H1 (cell line): Measurements from ENCODE around the gene AOPEP. TPM values are rescaled to one million over a fixed set of nuclear protein-coding genes. Genes with fewer than 3 reads are reported as not detected.

Experiments used
- CTCF ChIA-PET: fragments of 300-600 bp; sonication (Branson Sonifier 250); formaldehyde crosslinking; loops from one replicate; lab custom pipeline; 2021; ENCODE audit not compliant: partially characterized antibody; lab: Charles Lee
- POLR2A ChIA-PET: fragments of 300-600 bp; sonication (Branson Sonifier 250); formaldehyde crosslinking; loops from one replicate; lab custom pipeline; 2021; ENCODE audit warnings: inconsistent platforms; ENCODE audit not compliant: partially characterized antibody; lab: Charles Lee
- DNase-seq, 2 experiments: peaks; one replicate each; pipeline versions ENCODE4 v3.0.0 to v3.0.0-alpha.2; 2010 to 2022; ENCODE audit warnings: low spot score in 2 of 2, low read depth in 1 of 2, mixed read lengths in 1 of 2
- FAIRE-seq: peaks from 2 replicates; lab custom pipeline; 2011; peaks lifted over from hg19 to GRCh38; lab: Jason Lieb, UNC
- H2AFZ ChIP-seq: 2 replicates; pipeline ENCODE4 v1.8.1; 2012; ENCODE audit warnings: low read length, inconsistent platforms
- H2AK5ac ChIP-seq: 2 replicates; pipeline ENCODE4 v1.6.1; 2013; ENCODE audit warnings: low read depth, low read length
- H2BK120ac ChIP-seq: replicated peaks from 2 replicates; pipeline ENCODE3; 2013; ENCODE audit warnings: low read depth, low read length, inconsistent platforms
- H2BK12ac ChIP-seq: 2 replicates; pipeline ENCODE4 v1.6.1; 2013; ENCODE audit warnings: low read depth, low read length
- H2BK15ac ChIP-seq: 2 replicates; pipeline ENCODE4 v1.6.1; 2013; ENCODE audit warnings: low read length
- H2BK20ac ChIP-seq: 2 replicates; pipeline ENCODE4 v1.6.1; 2013; ENCODE audit warnings: low read length
- H2BK5ac ChIP-seq: 2 replicates; pipeline ENCODE4 v1.6.1; 2013; ENCODE audit warnings: low read depth, low read length
- H3K14ac ChIP-seq: 2 replicates; pipeline ENCODE4 v1.6.1; 2013; ENCODE audit warnings: inconsistent platforms; ENCODE audit not compliant: insufficient read length
- H3K18ac ChIP-seq: 2 replicates; pipeline ENCODE4 v1.6.1; 2013; ENCODE audit warnings: low read length; ENCODE audit errors: extremely low read depth
- H3K23ac ChIP-seq: 2 replicates; pipeline ENCODE4 v1.6.1; 2013; ENCODE audit warnings: inconsistent platforms; ENCODE audit not compliant: insufficient read length
- H3K23me2 ChIP-seq: 2 replicates; pipeline ENCODE4 v1.6.1; 2013; ENCODE audit warnings: low read depth, low read length
- H3K27ac ChIP-seq: 2 replicates; pipeline ENCODE4 v1.6.1; 2011; ENCODE audit warnings: low read depth, low read length, inconsistent platforms
- H3K27me3 ChIP-seq, 4 experiments: replicated peaks in 1 of 4; 1 replicate in 1 of 4; 2 replicates in 3 of 4; pipeline versions ENCODE4 v1.6.1 to v1.8.1; 2011 to 2013; ENCODE audit warnings: low read length in 3 of 4, mild to moderate bottlenecking in 3 of 4, inconsistent platforms in 2 of 4, mixed read lengths in 2 of 4, moderate library complexity in 1 of 4; ENCODE audit not compliant: control insufficient read depth in 3 of 4, insufficient read depth in 3 of 4; ENCODE audit errors: extremely low read depth in 1 of 4
- H3K36me3 ChIP-seq, 4 experiments: 2 replicates each; pipeline versions ENCODE4 v1.6.1 to v1.8.1; 2011 to 2013; ENCODE audit warnings: mild to moderate bottlenecking in 4 of 4, low read length in 3 of 4, moderate library complexity in 2 of 4, control low read depth in 1 of 4, inconsistent platforms in 1 of 4; ENCODE audit not compliant: insufficient read depth in 4 of 4, control insufficient read depth in 2 of 4
- H3K4ac ChIP-seq: replicated peaks from 2 replicates; pipeline ENCODE3; 2013; ENCODE audit warnings: low read length, low read depth, mixed read lengths, inconsistent platforms; ENCODE audit not compliant: insufficient read length
- H3K4me1 ChIP-seq, 4 experiments: replicated peaks in 1 of 4; 1 replicate in 1 of 4; 2 replicates in 3 of 4; pipeline versions ENCODE4 v1.6.1 to v1.8.1; 2011 to 2013; ENCODE audit warnings: low read length in 3 of 4, inconsistent platforms in 2 of 4, mixed read lengths in 1 of 4; ENCODE audit not compliant: insufficient read depth in 4 of 4, control insufficient read depth in 3 of 4
- H3K4me2 ChIP-seq, 2 experiments: 2 replicates each; pipeline versions ENCODE4 v1.6.1 to v1.8.1; 2011 to 2013; ENCODE audit warnings: low read depth in 2 of 2, low read length in 2 of 2, control low read depth in 1 of 2, inconsistent platforms in 1 of 2, mild to moderate bottlenecking in 1 of 2; ENCODE audit not compliant: insufficient read depth in 1 of 2
- H3K4me3 ChIP-seq, 4 experiments: fragments of 200-600, 300-600 bp in 1 of 4; sonication (generic), shearing (Covaris generic), sonication (Bioruptor Twin) in 1 of 4; 2 replicates each; pipeline versions ENCODE4 v1.5.1 to v1.8.1; 2011 to 2016; ENCODE audit warnings: low read length in 4 of 4, low read depth in 3 of 4, control low read depth in 2 of 4, inconsistent platforms in 2 of 4, mild to moderate bottlenecking in 2 of 4, mixed read lengths in 1 of 4, moderate library complexity in 1 of 4; ENCODE audit not compliant: insufficient read depth in 2 of 4; ENCODE audit errors: extremely low read depth in 1 of 4
- H3K56ac ChIP-seq: replicated peaks from 2 replicates; pipeline ENCODE3; 2013; ENCODE audit warnings: low read depth, mild to moderate bottlenecking, mixed read lengths, low read length, inconsistent platforms; ENCODE audit not compliant: insufficient read length
- H3K79me1 ChIP-seq: 2 replicates; pipeline ENCODE4 v1.6.1; 2013; ENCODE audit warnings: low read depth, low read length, control low read depth
- H3K79me2 ChIP-seq, 2 experiments: 2 replicates each; pipeline versions ENCODE4 v1.6.1 to v1.8.1; 2012 to 2013; ENCODE audit warnings: low read length in 2 of 2, mild to moderate bottlenecking in 2 of 2, inconsistent platforms in 1 of 2; ENCODE audit not compliant: insufficient read depth in 2 of 2, control insufficient read depth in 1 of 2
- H3K9ac ChIP-seq, 4 experiments: replicated peaks in 1 of 4; 1 replicate in 1 of 4; 2 replicates in 3 of 4; pipeline versions ENCODE4 v1.6.1 to v1.8.1; 2011 to 2013; ENCODE audit warnings: low read depth in 3 of 4, low read length in 3 of 4, control low read depth in 2 of 4, mild to moderate bottlenecking in 2 of 4, moderate library complexity in 2 of 4, inconsistent platforms in 1 of 4; ENCODE audit errors: extremely low read depth in 1 of 4
- H3K9me3 ChIP-seq, 2 experiments: 2 replicates each; pipeline versions ENCODE4 v1.6.1 to v1.8.1; 2012 to 2013; ENCODE audit warnings: mild to moderate bottlenecking in 2 of 2, moderate library complexity in 2 of 2, control low read depth in 1 of 2, inconsistent platforms in 1 of 2, low read depth in 1 of 2, low read length in 1 of 2, mixed read lengths in 1 of 2; ENCODE audit not compliant: insufficient read depth in 2 of 2
- H4K20me1 ChIP-seq, 2 experiments: replicated peaks in 1 of 2; 2 replicates each; pipeline versions ENCODE3 to v1.8.1; 2011 to 2013; ENCODE audit warnings: inconsistent platforms in 2 of 2, low read length in 2 of 2, mild to moderate bottlenecking in 1 of 2; ENCODE audit not compliant: insufficient read depth in 2 of 2, control insufficient read depth in 1 of 2
- H4K5ac ChIP-seq: 2 replicates; pipeline ENCODE4 v1.6.1; 2013; ENCODE audit warnings: low read length, low read depth, mixed read lengths, inconsistent platforms; ENCODE audit not compliant: insufficient read length
- H4K8ac ChIP-seq: 2 replicates; pipeline ENCODE4 v1.8.0; 2013; ENCODE audit warnings: mild to moderate bottlenecking, moderate library complexity, low read length, inconsistent platforms; ENCODE audit not compliant: insufficient read depth; ENCODE audit errors: extremely low read depth
- H4K91ac ChIP-seq: replicated peaks from 2 replicates; pipeline ENCODE3; 2013; ENCODE audit warnings: low read length, mixed read lengths, inconsistent platforms; ENCODE audit not compliant: insufficient read length
- EZH2 ChIP-seq: fragments of 200-600 bp; sonication (generic); IDR thresholded peaks from 2 replicates; pipeline ENCODE4 v1.7.1; 2012; ENCODE audit warnings: low read depth, mild to moderate bottlenecking, moderate library complexity, low read length, inconsistent platforms; ENCODE audit not compliant: severe bottlenecking
- WGBS, 2 experiments: shearing (Covaris generic) in 1 of 2; methylation state at CpG; one replicate each; pipeline versions ENCODE4 v1.1.6 to v1.1.7; 2013 to 2015; ENCODE audit warnings: low lambda C conversion rate in 2 of 2, mixed read lengths in 2 of 2, inconsistent platforms in 1 of 2, low coverage in 1 of 2, missing lambda C conversion rate in 1 of 2; ENCODE audit not compliant: insufficient replicate concordance in 2 of 2, insufficient coverage in 1 of 2, insufficient read length in 1 of 2; ENCODE audit errors: extremely low coverage in 1 of 2, missing lambda C conversion rate in 1 of 2; 5-methylcytosine and 5-hydroxymethylcytosine counted together
- polyA plus RNA-seq, 7 experiments: library from polyadenylated mRNA; depleted of rRNA in 3 of 7; stranded (reverse) in 5 of 7; unstranded in 2 of 7; fragments of >200 nt in 5 of 7; fragments of 200-250 nt in 2 of 7; gene quantifications; 1 replicate in 5 of 7; 2 replicates in 1 of 7; 4 replicates in 1 of 7; pipeline versions ENCODE4 v1.2.1 to v1.2.3, GENCODE V29; 2011 to 2013; ENCODE audit warnings: missing spikeins in 2 of 7, mixed read lengths in 2 of 7
- total RNA-seq: library from RNA; stranded (reverse); fragmentation: NEBNext Ultra II Directional; extraction: Animal tissue kit (Norgen Biotek cat#: 25700); gene quantifications from 2 replicates; pipeline ENCODE4 v1.2.1, GENCODE V29; 2021

The AOPEP gene
- total and polyA plus RNA-seq, 2 of the 8 experiments (the other 6 are each of a cell fraction or from before 2014, with no cell fraction given): 6.1 to 14.3 TPM

GRCh38 chr9:94967482-94967881 lies 241.0 kb downstream of the AOPEP start:
- Histone ChIP-seq H3K79me2 (no peaks in the 10 kb centered on the region), H3K9ac (no peak overlapping the region), H3K27ac (no peak overlapping the region), H2BK15ac (no peak overlapping the region), H2BK120ac (no peak overlapping the region), H3K23ac (no peak overlapping the region), H3K27me3 (no peaks in the 10 kb centered on the region), H3K4me1 (no peaks in the 10 kb centered on the region; a peak in 1 of 7 replicates), H4K20me1 (no peaks in the 10 kb centered on the region), H4K5ac (no peak overlapping the region), H3K56ac (no peak overlapping the region), H4K8ac (no peak overlapping the region), H3K36me3 (no peaks in the 10 kb centered on the region), H2BK5ac (no peak overlapping the region), H3K4me2 (no peak overlapping the region), H2AFZ (no peak overlapping the region), H3K4me3 (no peak overlapping the region), H3K79me1 (no peaks in the 10 kb centered on the region), H4K91ac (no peak overlapping the region), H2BK20ac (no peak overlapping the region), H3K9me3 (no peaks in the 10 kb centered on the region), H3K4ac (no peak overlapping the region), H3K18ac (no peak overlapping the region), H2AK5ac (no peak overlapping the region), H3K23me2 (no peaks in the 10 kb centered on the region; the same call in 1 of the 2 replicates), H2BK12ac (no peak overlapping the region), H3K14ac (no peak overlapping the region)
- POLR2A ChIA-PET: no interaction called here
- no peak for TF ChIP-seq EZH2
- CTCF ChIA-PET: no interaction called here
- 100% methylated on average over 1 of the region's 1 CpG; no CpG with 5 or more reads in 1 of the 2 experiments for WGBS, 2 experiments
- DNase-seq (no peak), FAIRE-seq (no peak)
